Astrocyte of the cerebellum (primary cell): ENCODE measurements around the gene ZNF417.
"Not testable (repeated sequence)": the region's sequence is repeated elsewhere in the genome, so short reads cannot be mapped to it uniquely, and the experiment has no call there.

ENCODE experiments used
- DNase-seq: peaks from one replicate; pipeline ENCODE4 v3.0.0-alpha.2; 2011; ENCODE audit warnings: low read depth
- H3K4me3 ChIP-seq: 2 replicates; pipeline ENCODE4 v1.5.1; 2011; ENCODE audit warnings: mild to moderate bottlenecking, low read depth, low read length, moderate library complexity
- CTCF ChIP-seq: IDR thresholded peaks from 2 replicates; pipeline ENCODE4 v1.5.1; 2012; ENCODE audit warnings: low read length, low read depth, moderate library complexity, mild to moderate bottlenecking; ENCODE audit errors: missing control alignments
- in situ Hi-C: cut with HindIII; loops from 2 replicates; pipeline ENCODE4 v1.10.0; 2017; ENCODE audit warnings: low sequenced_read_pairs

Gene ZNF417

GRCh38 chr19:57870225-57870624 lies 46.2 kb downstream of the ZNF417 start:
- in situ Hi-C loops = no loop called here
- DNase-seq = no peak
- H3K4me3 ChIP-seq = no peak overlapping the region
- TF ChIP-seq CTCF = no peak

GRCh38 chr19:57869655-57870054 lies 46.7 kb downstream of the ZNF417 start:
- DNase-seq, H3K4me3 ChIP-seq, in situ Hi-C loops: not testable (repeated sequence)

- no peak overlapping the region for H3K4me3 ChIP-seq
- no peak for DNase-seq
- in situ Hi-C loops = no loop called here
- no peak for TF ChIP-seq CTCF
Measured at GRCh38 chr19:57867868-57868492, 48.4 kb downstream of the ZNF417 start.
